Cardiac fibroblast (primary cell): ENCODE measurements around the gene TBXAS1.

Source experiments
- DNase-seq, 2 donors: peaks; one replicate each; pipeline versions ENCODE4 v3.0.0 to v3.0.0-alpha.2; 2010; ENCODE audit warnings: low read depth in 2 of 2
- H3K4me3 ChIP-seq, 2 donors: replicated peaks in 1 of 2; 1 replicate in 1 of 2; 2 replicates in 1 of 2; pipeline ENCODE4 v1.5.1; 2011; ENCODE audit warnings: low read depth in 2 of 2, low read length in 2 of 2, mild to moderate bottlenecking in 2 of 2, moderate library complexity in 1 of 2
- CTCF ChIP-seq: IDR thresholded peaks from one replicate; pipeline ENCODE4 v1.5.1; 2011; ENCODE audit warnings: low read depth, mild to moderate bottlenecking, low read length, inconsistent platforms

Gene TBXAS1

GRCh38 chr7:139844779-139845442, 15.8 kb downstream of the TBXAS1 start:
- no peak overlapping the region for H3K4me3 ChIP-seq
- DNase-seq = no peak
- TF ChIP-seq CTCF = no peak

- TF ChIP-seq CTCF = no peak
- no peak for DNase-seq
These were observed 16.4 kb downstream of the TBXAS1 start for GRCh38 chr7:139845443-139845805.

DNA sequence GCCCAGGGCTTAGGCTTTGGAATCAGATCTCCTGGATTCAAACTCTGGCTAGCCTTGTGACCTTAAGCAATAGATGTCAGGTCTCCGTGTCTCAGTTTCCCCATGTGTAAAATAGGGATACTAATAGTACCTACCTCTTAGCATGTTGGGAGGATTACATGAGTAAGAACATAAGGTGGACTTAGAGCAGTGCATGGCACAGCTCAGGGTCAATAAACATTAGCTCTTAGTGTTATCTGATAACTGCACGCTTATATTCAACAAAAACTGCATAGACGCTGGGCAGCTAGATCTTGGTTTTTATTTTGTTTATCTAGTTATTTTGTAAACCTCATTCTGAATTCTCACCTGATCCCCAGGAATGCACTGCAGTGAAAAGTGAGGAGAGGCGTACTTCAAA, 17.2 kb downstream of the TBXAS1 start:
- DNase-seq = no peak
- H3K4me3 ChIP-seq = no peak overlapping the region
- no peak for TF ChIP-seq CTCF

More at GRCh38 chr7:139845443-139845805, 16.4 kb downstream of the TBXAS1 start:
- H3K4me3 ChIP-seq = no peak overlapping the region

GRCh38 chr7:139848274-139848673, 19.2 kb downstream of the TBXAS1 start:
- TF ChIP-seq CTCF = no peak
- H3K4me3 ChIP-seq = no peak overlapping the region
- DNase-seq = no peak

DNA sequence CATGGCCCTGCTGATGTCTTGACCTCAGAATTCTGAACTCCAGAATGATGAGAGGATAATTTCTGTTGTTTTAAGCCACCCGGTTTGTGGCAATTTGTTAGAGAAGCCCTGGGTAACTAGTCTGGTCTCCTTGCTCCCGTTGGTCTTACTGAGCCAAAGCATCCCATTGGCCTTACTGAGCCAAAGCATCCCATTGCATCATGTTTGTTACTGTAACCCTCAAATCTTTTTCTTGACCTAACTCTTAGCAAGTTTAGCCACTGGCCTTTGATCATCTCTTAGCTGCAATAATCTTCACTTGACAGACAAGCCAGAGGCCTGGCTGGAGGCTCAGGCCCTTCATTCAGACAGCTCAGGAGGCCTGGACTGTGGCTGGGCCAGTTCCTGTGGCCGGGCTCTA, 21.8 kb downstream of the TBXAS1 start:
- no peak for DNase-seq
- TF ChIP-seq CTCF = no peak
- H3K4me3 ChIP-seq = no peak overlapping the region

DNA sequence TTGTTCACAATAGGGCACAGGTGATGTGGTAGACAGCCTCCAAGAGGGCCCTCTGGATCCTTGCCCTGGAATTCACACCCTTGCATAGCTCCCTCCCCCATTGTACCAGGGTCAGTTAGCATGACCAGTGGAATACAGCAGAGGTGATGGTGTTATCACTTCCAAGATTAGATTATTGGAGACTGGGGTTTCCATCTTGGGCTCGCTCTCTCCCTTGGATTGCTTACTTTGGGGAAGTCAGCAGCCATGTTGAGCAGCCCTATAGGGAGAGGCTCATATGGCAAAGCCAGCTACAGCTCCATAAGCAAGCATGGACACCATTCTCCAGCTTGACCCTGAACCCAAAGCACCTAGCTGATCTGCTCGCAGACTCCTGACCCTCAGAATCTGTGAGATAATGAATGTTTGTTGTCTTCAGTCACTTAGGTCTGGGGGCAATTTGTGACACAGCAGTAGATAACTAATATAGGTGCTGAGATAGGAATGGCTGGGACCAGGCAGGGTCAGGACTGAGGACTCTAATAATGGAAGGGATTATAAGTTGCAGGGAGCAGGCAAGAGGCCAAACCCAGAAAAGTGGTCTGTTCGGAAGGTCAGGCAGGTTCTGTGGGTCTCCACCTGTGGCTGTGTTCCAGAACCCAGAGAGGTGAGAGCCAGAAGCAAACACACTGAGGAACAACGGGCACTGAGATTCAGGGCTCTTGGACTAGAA, 22.9 kb downstream of the TBXAS1 start:
- DNase-seq = no peak
- no peak overlapping the region for H3K4me3 ChIP-seq
- TF ChIP-seq CTCF = no peak
